Neural cell (in vitro differentiated cells): ENCODE data around the gene EXOC2.

Experiments
- EP300 ChIP-seq: fragments of 450-650 bp; conservative IDR thresholded peaks from 2 replicates; pipeline ENCODE4 v1.6.1; 2014; ENCODE audit warnings: antibody characterized with exemption, mild to moderate bottlenecking, moderate library complexity; ENCODE audit not compliant: poor library complexity, severe bottlenecking
- EZH2 ChIP-seq: fragments of 200-600, 300-800 bp; shearing (Covaris generic), sonication (generic); IDR thresholded peaks from 2 replicates; pipeline ENCODE4 v1.6.1; 2014; ENCODE audit warnings: antibody characterized with exemption, low read length, borderline replicate concordance, mild to moderate bottlenecking; ENCODE audit not compliant: insufficient read depth, poor library complexity, severe bottlenecking
- POLR2AphosphoS5 ChIP-seq: IDR thresholded peaks from 2 replicates; pipeline ENCODE4 v1.6.1; 2012
- SMC3 ChIP-seq: fragments of 450-650 bp; conservative IDR thresholded peaks from 2 replicates; pipeline ENCODE4 v1.6.1; 2014; ENCODE audit warnings: antibody characterized with exemption, mild to moderate bottlenecking, moderate library complexity; ENCODE audit not compliant: poor library complexity
- TAF1 ChIP-seq: IDR thresholded peaks from 2 replicates; pipeline ENCODE4 v1.6.1; 2012; ENCODE audit warnings: low read depth
- TF ChIP-seq, protein P1 (sequence below): fragments of 450-650 bp; IDR thresholded peaks from 2 replicates; pipeline ENCODE4 v1.5.1; 2014; ENCODE audit warnings: antibody characterized with exemption, mild to moderate bottlenecking, moderate library complexity; ENCODE audit not compliant: poor library complexity, severe bottlenecking

DNA sequence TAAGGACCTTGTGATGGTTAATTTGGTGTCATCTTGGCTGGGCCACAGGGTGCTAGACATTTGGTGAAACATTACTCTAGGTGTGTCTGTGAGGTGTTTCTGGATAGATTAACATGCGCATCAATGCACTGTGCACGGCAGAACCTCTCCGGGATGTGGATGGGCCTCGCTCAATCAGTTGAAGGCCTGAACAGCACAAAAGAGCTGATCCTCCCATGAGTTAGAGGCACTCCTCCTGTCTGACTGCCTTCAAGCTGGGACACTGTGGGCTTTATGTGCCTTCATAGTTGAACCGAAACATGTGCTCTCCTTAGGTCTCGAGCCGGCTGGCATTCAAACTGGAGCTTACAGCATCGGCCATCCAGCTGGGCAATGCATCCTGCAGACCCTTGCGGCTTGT is 124.9 kb downstream of the EXOC2 start:
- TF ChIP-seq, protein P1, sequence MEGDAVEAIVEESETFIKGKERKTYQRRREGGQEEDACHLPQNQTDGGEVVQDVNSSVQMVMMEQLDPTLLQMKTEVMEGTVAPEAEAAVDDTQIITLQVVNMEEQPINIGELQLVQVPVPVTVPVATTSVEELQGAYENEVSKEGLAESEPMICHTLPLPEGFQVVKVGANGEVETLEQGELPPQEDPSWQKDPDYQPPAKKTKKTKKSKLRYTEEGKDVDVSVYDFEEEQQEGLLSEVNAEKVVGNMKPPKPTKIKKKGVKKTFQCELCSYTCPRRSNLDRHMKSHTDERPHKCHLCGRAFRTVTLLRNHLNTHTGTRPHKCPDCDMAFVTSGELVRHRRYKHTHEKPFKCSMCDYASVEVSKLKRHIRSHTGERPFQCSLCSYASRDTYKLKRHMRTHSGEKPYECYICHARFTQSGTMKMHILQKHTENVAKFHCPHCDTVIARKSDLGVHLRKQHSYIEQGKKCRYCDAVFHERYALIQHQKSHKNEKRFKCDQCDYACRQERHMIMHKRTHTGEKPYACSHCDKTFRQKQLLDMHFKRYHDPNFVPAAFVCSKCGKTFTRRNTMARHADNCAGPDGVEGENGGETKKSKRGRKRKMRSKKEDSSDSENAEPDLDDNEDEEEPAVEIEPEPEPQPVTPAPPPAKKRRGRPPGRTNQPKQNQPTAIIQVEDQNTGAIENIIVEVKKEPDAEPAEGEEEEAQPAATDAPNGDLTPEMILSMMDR, result no peak
- TF ChIP-seq EZH2 (no peak), EP300 (no peak), TAF1 (no peak), SMC3 (no peak), POLR2AphosphoS5 (no peak)
